Lung (tissue), 12 donors: ENCODE measurements around the gene MORC1. TPM values are rescaled to one million over a fixed set of nuclear protein-coding genes. Genes with fewer than 3 reads are reported as not detected.
A peak's percentile ranks its signal among the peaks of the same experiment; 100 is the strongest.

Experiments used
- ATAC-seq: fragments of 200-7000 bp; cut with Tn5 transposase; one replicate; pipeline ENCODE4 v1.9.1; 2020; ENCODE audit warnings: moderate number of reproducible peaks; ENCODE audit not compliant: insufficient read depth, low FRiP score
- DNase-seq, 3 donors: peaks; one replicate each; pipeline ENCODE4 v3.0.0-alpha.2; 2013 to 2017
- H3K27ac ChIP-seq, 2 donors: one replicate each; pipeline ENCODE4 v1.5.1; 2013; ENCODE audit warnings: mild to moderate bottlenecking in 2 of 2, moderate library complexity in 2 of 2, control low read depth in 1 of 2, inconsistent platforms in 1 of 2, low read depth in 1 of 2, low read length in 1 of 2
- H3K27me3 ChIP-seq, 3 donors: one replicate each; pipeline ENCODE4 v1.5.1; 2013; ENCODE audit warnings: low read length in 2 of 3; ENCODE audit not compliant: control insufficient read depth in 3 of 3, insufficient read depth in 3 of 3
- H3K36me3 ChIP-seq, 4 donors: one replicate each; pipeline ENCODE4 v1.5.1; 2013; ENCODE audit warnings: low read length in 4 of 4, mild to moderate bottlenecking in 1 of 4, moderate library complexity in 1 of 4; ENCODE audit not compliant: control insufficient read depth in 4 of 4, insufficient read depth in 4 of 4
- H3K4me1 ChIP-seq, 5 donors: one replicate each; pipeline ENCODE4 v1.5.1; 2013; ENCODE audit warnings: low read length in 5 of 5, mild to moderate bottlenecking in 2 of 5, moderate library complexity in 1 of 5; ENCODE audit not compliant: control insufficient read depth in 5 of 5, insufficient read depth in 5 of 5
- H3K4me3 ChIP-seq: one replicate; pipeline ENCODE4 v1.5.1; 2013; ENCODE audit warnings: mild to moderate bottlenecking, control low read depth, moderate library complexity
- H3K9ac ChIP-seq, 2 donors: one replicate each; pipeline ENCODE4 v1.5.1; 2013; ENCODE audit warnings: low read length in 2 of 2, control low read depth in 1 of 2; ENCODE audit not compliant: insufficient read depth in 1 of 2
- H3K9me3 ChIP-seq, 4 donors: one replicate each; pipeline ENCODE4 v1.5.1; 2013; ENCODE audit warnings: low read length in 3 of 4, mild to moderate bottlenecking in 1 of 4, moderate library complexity in 1 of 4; ENCODE audit not compliant: control insufficient read depth in 4 of 4, insufficient read depth in 3 of 4
- WGBS, 2 donors: extraction: QIAGEN DNeasy Blood & Tissue Kit; methylation state at CpG; one replicate each; pipeline ENCODE4 v1.1.7; 2013; 5-methylcytosine and 5-hydroxymethylcytosine counted together
- polyA plus RNA-seq, 2 donors: library from polyadenylated mRNA; stranded (reverse); fragments of 200-250 nt; gene quantifications; one replicate each; pipeline ENCODE4 v1.2.1, GENCODE V29; 2013
- total RNA-seq, 2 donors: library from RNA; depleted of rRNA in 1 of 2; stranded (reverse); fragments of >200 nt in 1 of 2; gene quantifications; one replicate each; pipeline ENCODE4 v1.2.1, GENCODE V29; 2014 to 2021
- TF ChIP-seq, protein P1 (sequence below): IDR thresholded peaks from 2 replicates; pipeline ENCODE4 v1.5.1; 2012; ENCODE audit warnings: mild to moderate bottlenecking; ENCODE audit errors: control extremely low read depth, extremely low read depth
- donor health status: control.
- donor health status: control.
- donor health status: Bipolar disorder and iron deficiency.
- donor health status: healthy.
- donor health status: DM: yes; HTN: yes; CAD: no.

Gene MORC1
- total and polyA plus RNA-seq, 4 donors: not detected

DNA sequence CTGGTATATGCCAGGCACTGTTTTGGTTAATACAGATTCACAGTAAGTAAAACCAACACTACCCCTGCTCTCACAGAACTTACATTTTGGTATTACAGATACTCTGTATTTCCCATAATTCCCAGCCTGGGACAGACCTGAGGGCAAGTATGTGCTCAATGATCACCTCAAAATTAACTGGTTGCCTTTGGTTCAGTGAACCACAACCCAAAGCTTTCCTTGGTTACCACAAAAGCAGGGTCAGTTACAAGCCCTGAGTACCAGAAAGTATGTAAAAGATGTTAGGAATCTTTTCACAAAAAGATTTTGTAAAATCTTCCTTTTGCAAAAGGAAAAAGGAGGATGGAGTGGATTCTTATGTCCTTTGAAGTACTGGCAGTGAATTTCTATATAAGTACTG is 92.0 kb downstream of the MORC1 start:
- TF ChIP-seq, protein P1, sequence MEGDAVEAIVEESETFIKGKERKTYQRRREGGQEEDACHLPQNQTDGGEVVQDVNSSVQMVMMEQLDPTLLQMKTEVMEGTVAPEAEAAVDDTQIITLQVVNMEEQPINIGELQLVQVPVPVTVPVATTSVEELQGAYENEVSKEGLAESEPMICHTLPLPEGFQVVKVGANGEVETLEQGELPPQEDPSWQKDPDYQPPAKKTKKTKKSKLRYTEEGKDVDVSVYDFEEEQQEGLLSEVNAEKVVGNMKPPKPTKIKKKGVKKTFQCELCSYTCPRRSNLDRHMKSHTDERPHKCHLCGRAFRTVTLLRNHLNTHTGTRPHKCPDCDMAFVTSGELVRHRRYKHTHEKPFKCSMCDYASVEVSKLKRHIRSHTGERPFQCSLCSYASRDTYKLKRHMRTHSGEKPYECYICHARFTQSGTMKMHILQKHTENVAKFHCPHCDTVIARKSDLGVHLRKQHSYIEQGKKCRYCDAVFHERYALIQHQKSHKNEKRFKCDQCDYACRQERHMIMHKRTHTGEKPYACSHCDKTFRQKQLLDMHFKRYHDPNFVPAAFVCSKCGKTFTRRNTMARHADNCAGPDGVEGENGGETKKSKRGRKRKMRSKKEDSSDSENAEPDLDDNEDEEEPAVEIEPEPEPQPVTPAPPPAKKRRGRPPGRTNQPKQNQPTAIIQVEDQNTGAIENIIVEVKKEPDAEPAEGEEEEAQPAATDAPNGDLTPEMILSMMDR: no peak
- ATAC-seq: no peak
- Histone ChIP-seq H3K4me1 (peaks cover 0 to 13% (median 1%) of the 10 kb centered on the region in 5 donors), H3K36me3 (no peaks in the 10 kb centered on the region), H3K27ac (no peak overlapping the region), H3K9ac (no peak overlapping the region), H3K9me3 (no peaks in the 10 kb centered on the region), H3K4me3 (no peak overlapping the region), H3K27me3 (no peaks in the 10 kb centered on the region)
- no peak for DNase-seq

DNA sequence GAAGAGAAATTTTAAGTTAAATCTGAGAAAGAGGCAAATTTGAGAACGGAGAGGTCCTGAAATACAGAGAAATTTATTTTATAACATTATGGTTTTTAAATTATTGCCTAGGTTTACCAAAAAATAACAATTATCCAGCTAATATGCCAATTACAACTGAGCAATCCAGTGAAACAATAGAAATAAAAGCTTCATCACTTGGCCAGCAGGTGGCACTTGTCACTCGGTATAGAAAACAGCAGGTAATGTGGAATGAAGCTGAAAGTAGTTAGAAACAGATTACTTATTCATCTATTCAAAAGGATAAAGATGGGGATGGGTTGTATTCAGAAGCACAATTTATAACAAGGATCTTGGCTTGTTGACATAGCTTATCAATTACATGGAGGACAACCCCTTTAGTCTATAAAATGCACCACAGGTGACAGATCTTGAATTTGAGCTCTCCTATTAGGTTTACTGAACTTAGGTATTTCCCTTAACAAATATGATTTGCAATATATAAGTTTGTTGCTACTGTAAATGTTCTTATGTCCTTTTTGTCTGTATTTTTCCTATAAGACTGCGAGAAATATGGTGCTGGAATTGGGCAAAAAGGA is 94.2 kb downstream of the MORC1 start:
- Histone ChIP-seq H3K27ac (no peak overlapping the region), H3K9me3 (no peaks in the 10 kb centered on the region), H3K27me3 (no peaks in the 10 kb centered on the region), H3K36me3 (no peaks in the 10 kb centered on the region), H3K9ac (no peak overlapping the region), H3K4me3 (no peak overlapping the region), H3K4me1 (peaks cover 0 to 16% (median 1%) of the 10 kb centered on the region in 5 donors)
- DNase-seq: peak; percentile 46 to 76 (median 65)
- 32 to 34% methylated on average over 3 of the region's 3 CpGs for WGBS, 2 donors
- TF ChIP-seq, protein P1: peak; percentile 35
- ATAC-seq: no peak

DNA sequence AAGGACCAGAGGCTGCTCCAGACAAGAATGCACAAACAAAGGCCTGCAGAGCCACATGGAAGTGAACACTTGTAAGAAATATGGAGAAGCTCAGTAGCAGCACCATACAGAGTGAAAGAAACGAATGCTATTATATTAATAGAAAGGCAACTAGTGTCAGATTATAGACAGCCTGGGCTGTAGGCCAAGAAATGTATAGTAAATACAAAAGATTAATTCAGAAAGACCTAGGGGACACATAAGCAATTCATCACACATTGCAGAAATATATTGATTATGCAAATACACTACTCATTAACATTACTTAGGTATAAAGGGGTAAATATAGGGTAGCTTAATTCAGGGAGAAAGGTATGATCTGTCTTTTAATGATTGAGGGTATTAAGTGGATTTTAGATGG is 94.8 kb downstream of the MORC1 start:
- ATAC-seq: no peak
- peaks cover 0 to 16% (median 1%) of the 10 kb centered on the region in 5 donors for H3K4me1 ChIP-seq
- 73 to 74% methylated on average over 1 of the region's 1 CpG for WGBS, 2 donors
- H3K27ac ChIP-seq: no peak overlapping the region
- no peaks in the 10 kb centered on the region for H3K27me3 ChIP-seq
- no peak overlapping the region for H3K4me3 ChIP-seq
- H3K9me3 ChIP-seq: no peaks in the 10 kb centered on the region
- no peak for DNase-seq
- TF ChIP-seq, protein P1: no peak
- H3K9ac ChIP-seq: no peak overlapping the region
- H3K36me3 ChIP-seq: no peaks in the 10 kb centered on the region

DNA sequence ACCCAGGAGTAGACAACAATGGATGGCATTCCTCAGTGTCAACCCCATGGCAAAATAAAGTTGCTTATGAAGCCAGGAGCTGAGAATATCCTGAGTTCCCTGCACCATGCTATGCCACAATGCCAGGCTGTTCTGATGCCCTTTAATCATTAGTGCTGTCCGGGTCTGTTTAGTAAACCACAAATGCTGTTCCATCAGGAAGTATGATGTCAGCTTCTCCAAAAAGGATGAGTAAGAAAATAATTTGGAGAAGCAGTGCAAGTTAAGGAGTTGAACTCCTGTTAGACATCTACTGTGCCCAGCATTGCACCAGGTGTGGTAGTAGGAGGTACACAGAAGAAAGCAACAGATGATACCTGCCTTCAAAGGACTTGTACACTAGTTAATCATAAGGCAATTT is 96.4 kb downstream of the MORC1 start:
- no peak for DNase-seq
- H3K27ac ChIP-seq: no peak overlapping the region
- peaks cover 0 to 12% (median 1%) of the 10 kb centered on the region in 5 donors for H3K4me1 ChIP-seq
- 19 to 38% methylated on average over 1 of the region's 1 CpG for WGBS, 2 donors
- TF ChIP-seq, protein P1: no peak
- ATAC-seq: no peak
- no peaks in the 10 kb centered on the region for H3K9me3 ChIP-seq
- no peak overlapping the region for H3K4me3 ChIP-seq
- no peaks in the 10 kb centered on the region for H3K27me3 ChIP-seq
- no peaks in the 10 kb centered on the region for H3K36me3 ChIP-seq
- peak overlapping the region in 1 of 2 donors; percentile 50 for H3K9ac ChIP-seq
